H9 (cell line): ENCODE results near the gene FPR2. TPM values are rescaled to one million over a fixed set of nuclear protein-coding genes. Genes with fewer than 3 reads are reported as not detected.

Experiments
- DNase-seq: peaks from one replicate; pipeline ENCODE4 v3.0.0-alpha.2; 2017
- H2AFZ ChIP-seq: one replicate; pipeline ENCODE4 v1.6.1; 2013; ENCODE audit warnings: mild to moderate bottlenecking, low read length, control low read depth, moderate library complexity
- H2AK5ac ChIP-seq: 2 replicates; pipeline ENCODE4 v1.6.1; 2013; ENCODE audit warnings: low read length, control low read depth, mixed read lengths; ENCODE audit not compliant: insufficient read length
- H2BK120ac ChIP-seq: one replicate; pipeline ENCODE4 v1.6.1; 2013; ENCODE audit warnings: low read depth, mild to moderate bottlenecking, low read length, control low read depth, inconsistent platforms; ENCODE audit not compliant: poor library complexity, severe bottlenecking
- H2BK12ac ChIP-seq: 2 replicates; pipeline ENCODE4 v1.6.1; 2013; ENCODE audit warnings: low read length, control low read depth, mixed read lengths, low read depth; ENCODE audit not compliant: insufficient read length
- H2BK15ac ChIP-seq: 2 replicates; pipeline ENCODE4 v1.6.1; 2013; ENCODE audit warnings: low read depth, low read length, control low read depth
- H2BK20ac ChIP-seq: one replicate; pipeline ENCODE4 v1.6.1; 2013; ENCODE audit warnings: low read depth, mild to moderate bottlenecking, low read length, control low read depth, inconsistent platforms; ENCODE audit not compliant: poor library complexity, severe bottlenecking
- H2BK5ac ChIP-seq: 2 replicates; pipeline ENCODE4 v1.6.1; 2013; ENCODE audit warnings: low read length, control low read depth, mixed read lengths; ENCODE audit not compliant: insufficient read length
- H3K14ac ChIP-seq: 2 replicates; pipeline ENCODE4 v1.6.1; 2013; ENCODE audit warnings: low read length, control low read depth; ENCODE audit not compliant: insufficient read depth
- H3K18ac ChIP-seq: 2 replicates; pipeline ENCODE4 v1.6.1; 2013; ENCODE audit warnings: low read depth, mild to moderate bottlenecking, mixed read lengths, low read length, control low read depth; ENCODE audit not compliant: insufficient read length
- H3K23ac ChIP-seq: 2 replicates; pipeline ENCODE4 v1.6.1; 2013; ENCODE audit warnings: low read length, control low read depth, mixed read lengths, low read depth; ENCODE audit not compliant: insufficient read length
- H3K23me2 ChIP-seq: 2 replicates; pipeline ENCODE4 v1.6.1; 2013; ENCODE audit warnings: low read depth, mild to moderate bottlenecking, mixed read lengths, low read length, control low read depth; ENCODE audit not compliant: insufficient read length, poor library complexity, severe bottlenecking
- H3K27ac ChIP-seq: 2 replicates; pipeline ENCODE4 v1.5.1; 2013; ENCODE audit warnings: low read length, control low read depth, mixed read lengths, low read depth; ENCODE audit not compliant: insufficient read length
- H3K27me3 ChIP-seq: 2 replicates; pipeline ENCODE4 v1.6.1; 2013; ENCODE audit warnings: low read length, control low read depth, inconsistent platforms; ENCODE audit not compliant: insufficient read depth
- H3K4ac ChIP-seq: 2 replicates; pipeline ENCODE4 v1.6.1; 2013; ENCODE audit warnings: low read depth, mild to moderate bottlenecking, control low read depth, inconsistent platforms, low read length, moderate library complexity
- H3K4me1 ChIP-seq: 2 replicates; pipeline ENCODE4 v1.6.1; 2013; ENCODE audit warnings: low read length, control low read depth, inconsistent platforms; ENCODE audit not compliant: insufficient read depth
- H3K4me2 ChIP-seq: 2 replicates; pipeline ENCODE4 v1.6.1; 2013; ENCODE audit warnings: low read length, control low read depth, mixed read lengths; ENCODE audit not compliant: insufficient read length, insufficient read depth
- H3K56ac ChIP-seq: 2 replicates; pipeline ENCODE4 v1.6.1; 2013; ENCODE audit warnings: low read depth, mild to moderate bottlenecking, mixed read lengths, low read length, control low read depth; ENCODE audit not compliant: insufficient read length
- H3K79me1 ChIP-seq: 2 replicates; pipeline ENCODE4 v1.6.1; 2013; ENCODE audit warnings: low read depth, mild to moderate bottlenecking, moderate library complexity, low read length, control low read depth, inconsistent platforms; ENCODE audit not compliant: insufficient read depth, poor library complexity, severe bottlenecking
- H3K79me2 ChIP-seq: 2 replicates; pipeline ENCODE4 v1.6.1; 2013; ENCODE audit warnings: low read length, control low read depth, inconsistent platforms; ENCODE audit not compliant: insufficient read depth
- H3K9ac ChIP-seq: 2 replicates; pipeline ENCODE4 v1.6.1; 2013; ENCODE audit warnings: low read length, control low read depth, mixed read lengths; ENCODE audit not compliant: insufficient read length; ENCODE audit errors: extremely low read depth
- H3K9me3 ChIP-seq: one replicate; pipeline ENCODE4 v1.6.1; 2013; ENCODE audit warnings: low read depth, low read length, inconsistent platforms; ENCODE audit not compliant: control insufficient read depth
- H3T11ph ChIP-seq: one replicate; pipeline ENCODE4 v1.6.1; 2013; ENCODE audit warnings: mild to moderate bottlenecking, low read length, control low read depth, inconsistent platforms
- H4K20me1 ChIP-seq: one replicate; pipeline ENCODE4 v1.6.1; 2013; ENCODE audit not compliant: control insufficient read depth, insufficient read length, insufficient read depth
- H4K5ac ChIP-seq: 2 replicates; pipeline ENCODE4 v1.6.1; 2013; ENCODE audit warnings: low read depth, mild to moderate bottlenecking, mixed read lengths, low read length, control low read depth; ENCODE audit not compliant: insufficient read length
- H4K8ac ChIP-seq: replicated peaks from 2 replicates; pipeline ENCODE4 v1.6.1; 2013; ENCODE audit warnings: low read length, control low read depth, mixed read lengths, low read depth; ENCODE audit not compliant: insufficient read length
- H4K91ac ChIP-seq: 2 replicates; pipeline ENCODE4 v1.6.1; 2013; ENCODE audit warnings: low read depth, mild to moderate bottlenecking, moderate library complexity, mixed read lengths, low read length, control low read depth; ENCODE audit not compliant: insufficient read length
- H3K27ac Mint-ChIP-seq, 3 experiments: 2 replicates in 2 of 3; 3 replicates in 1 of 3; pipeline ENCODE4 v1.8.0; 2020 to 2021; ENCODE audit warnings: mixed read lengths in 3 of 3, mild to moderate bottlenecking in 1 of 3, moderate library complexity in 1 of 3
- H3K27me3 Mint-ChIP-seq: 2 replicates; pipeline ENCODE4 v1.8.0; 2021; ENCODE audit warnings: low read depth, mild to moderate bottlenecking, moderate library complexity, mixed read lengths
- H3K36me3 Mint-ChIP-seq, 3 experiments: 2 replicates in 2 of 3; 3 replicates in 1 of 3; pipeline ENCODE4 v1.8.0; 2020 to 2021; ENCODE audit warnings: low read depth in 3 of 3, mixed read lengths in 3 of 3; ENCODE audit not compliant: insufficient read depth in 1 of 3
- H3K4me1 Mint-ChIP-seq, 2 experiments: 2 replicates each; pipeline ENCODE4 v1.8.0; 2020; ENCODE audit warnings: mixed read lengths in 2 of 2
- H3K4me3 Mint-ChIP-seq, 2 experiments: 2 replicates in 1 of 2; 3 replicates in 1 of 2; pipeline ENCODE4 v1.8.0; 2020 to 2021; ENCODE audit warnings: mild to moderate bottlenecking in 2 of 2, mixed read lengths in 2 of 2, moderate library complexity in 1 of 2
- H3K9me3 Mint-ChIP-seq, 2 experiments: 2 replicates in 1 of 2; 3 replicates in 1 of 2; pipeline ENCODE4 v1.8.0; 2020; ENCODE audit warnings: mild to moderate bottlenecking in 2 of 2, mixed read lengths in 2 of 2, moderate library complexity in 1 of 2
- WGBS: extraction: QIAGEN DNeasy Blood & Tissue Kit; methylation state at CpG from one replicate; pipeline ENCODE4 v1.1.7; 2013; ENCODE audit warnings: missing lambda C conversion rate, low lambda C conversion rate, mixed read lengths; ENCODE audit not compliant: insufficient read length; ENCODE audit errors: extremely low coverage; 5-methylcytosine and 5-hydroxymethylcytosine counted together
- total RNA-seq: library from RNA; stranded (reverse); gene quantifications from 2 replicates; pipeline ENCODE4 v1.2.1, GENCODE V29; 2021
- TF ChIP-seq, protein P1 (sequence below): fragments of 200-600 bp; sonication (generic); conservative IDR thresholded peaks from 3 replicates; pipeline ENCODE4 v1.8.0; 2021; ENCODE audit warnings: antibody characterized with exemption, mild to moderate bottlenecking

Gene FPR2
- total RNA-seq, 1 experiment from 2014 or later, result not detected

- WGBS, result no CpG with 5 or more reads among the region's 2 CpGs
- H3K27ac Mint-ChIP-seq, result no peak overlapping the region
- TF ChIP-seq, protein P1, sequence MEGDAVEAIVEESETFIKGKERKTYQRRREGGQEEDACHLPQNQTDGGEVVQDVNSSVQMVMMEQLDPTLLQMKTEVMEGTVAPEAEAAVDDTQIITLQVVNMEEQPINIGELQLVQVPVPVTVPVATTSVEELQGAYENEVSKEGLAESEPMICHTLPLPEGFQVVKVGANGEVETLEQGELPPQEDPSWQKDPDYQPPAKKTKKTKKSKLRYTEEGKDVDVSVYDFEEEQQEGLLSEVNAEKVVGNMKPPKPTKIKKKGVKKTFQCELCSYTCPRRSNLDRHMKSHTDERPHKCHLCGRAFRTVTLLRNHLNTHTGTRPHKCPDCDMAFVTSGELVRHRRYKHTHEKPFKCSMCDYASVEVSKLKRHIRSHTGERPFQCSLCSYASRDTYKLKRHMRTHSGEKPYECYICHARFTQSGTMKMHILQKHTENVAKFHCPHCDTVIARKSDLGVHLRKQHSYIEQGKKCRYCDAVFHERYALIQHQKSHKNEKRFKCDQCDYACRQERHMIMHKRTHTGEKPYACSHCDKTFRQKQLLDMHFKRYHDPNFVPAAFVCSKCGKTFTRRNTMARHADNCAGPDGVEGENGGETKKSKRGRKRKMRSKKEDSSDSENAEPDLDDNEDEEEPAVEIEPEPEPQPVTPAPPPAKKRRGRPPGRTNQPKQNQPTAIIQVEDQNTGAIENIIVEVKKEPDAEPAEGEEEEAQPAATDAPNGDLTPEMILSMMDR, result no peak
- H3K79me1 ChIP-seq, result no peaks in the 10 kb centered on the region
- H3K23ac ChIP-seq, result no peak overlapping the region
- H3K9ac ChIP-seq, result no peak overlapping the region
- H3K9me3 ChIP-seq, result no peaks in the 10 kb centered on the region
- H3K4me1 ChIP-seq, result no peaks in the 10 kb centered on the region; the same call in 1 of the 2 replicates
- H3K9me3 Mint-ChIP-seq, result peaks cover 0 to 39% of the 10 kb centered on the region in 2 experiments; a peak in 4 of 5 replicates
- H3K36me3 Mint-ChIP-seq, result no peaks in the 10 kb centered on the region; a peak in 1 of 7 replicates
- H2BK12ac ChIP-seq, result no peak overlapping the region
- no peak overlapping the region for H3K4me3 Mint-ChIP-seq
- H3K79me2 ChIP-seq, result no peaks in the 10 kb centered on the region
- no peak overlapping the region for H3K14ac ChIP-seq
- H4K20me1 ChIP-seq, result no peaks in the 10 kb centered on the region
- H4K5ac ChIP-seq, result no peak overlapping the region
- H3K27me3 Mint-ChIP-seq, result peaks cover 67% of the 10 kb centered on the region
- H2BK120ac ChIP-seq, result no peak overlapping the region
- H4K91ac ChIP-seq, result no peak overlapping the region
- DNase-seq, result no peak
- peaks cover 9% of the 10 kb centered on the region for H3K23me2 ChIP-seq
- no peak overlapping the region for H2BK15ac ChIP-seq
- no peak overlapping the region for H3K56ac ChIP-seq
- no peak overlapping the region for H2AK5ac ChIP-seq
- no peak overlapping the region for H3K18ac ChIP-seq
- no peak overlapping the region for H2BK5ac ChIP-seq
- H3T11ph ChIP-seq, result no peak overlapping the region
- H2BK20ac ChIP-seq, result no peak overlapping the region
- H3K27me3 ChIP-seq, result peaks cover 6% of the 10 kb centered on the region; the same call in 1 of the 2 replicates
- no peak overlapping the region for H3K27ac ChIP-seq
- H3K4ac ChIP-seq, result no peak overlapping the region
- H2AFZ ChIP-seq, result no peak overlapping the region
- H3K4me2 ChIP-seq, result no peak overlapping the region
- H4K8ac ChIP-seq, result no peak overlapping the region
- H3K4me1 Mint-ChIP-seq, result peaks cover 7 to 13% of the 10 kb centered on the region in 2 experiments
Measured at GRCh38 chr19:51722492-51722891, 38.5 kb upstream of the FPR2 start.
